ENCODE data around the gene PAFAH1B1. TPM values are rescaled to one million over a fixed set of nuclear protein-coding genes. Genes with fewer than 3 reads are reported as not detected.
A peak's percentile ranks its signal among the peaks of the same experiment; 100 is the strongest.

The PAFAH1B1 gene
- total RNA-seq, 5 donors from 2014 or later (not counting 1 experiment from before 2014, with no cell fraction given) = 113 to 133 (median 122) TPM

- H3K4me3 ChIP-seq (ENCODE audit: control insufficient read depth in 1 of 2, extremely low read depth in 1 of 2, low read length in 1 of 2) = no peak overlapping the region
- Mint-ChIP-seq H3K9me3 (no peaks in the 10 kb centered on the region), H3K27ac (peak overlapping the region; percentile 79 to 85), H3K4me3 (peak overlapping the region; percentile 81 to 85 (median 85)), H3K36me3 (no peaks in the 10 kb centered on the region), H3K4me1 (peaks cover 42 to 47% (median 46%) of the 10 kb centered on the region in 3 donors), H3K27me3 (no peaks in the 10 kb centered on the region)
- peaks cover 10 to 60% of the 10 kb centered on the region in 2 experiments for H3K4me1 ChIP-seq (ENCODE audit: control insufficient read depth in 1 of 2, extremely low read depth in 1 of 2, insufficient read depth in 2 of 2, low read length in 2 of 2)
- DNase-seq (no peak), ATAC-seq (replicated peaks in 1 of 4) (no peak)
- no peak overlapping the region for H3K27ac ChIP-seq (ENCODE audit: low read length)
- peaks cover 0 to 2% of the 10 kb centered on the region in 2 donors for H3K36me3 ChIP-seq (ENCODE audit: control insufficient read depth in 2 of 2, extremely low read depth in 1 of 2, insufficient read depth in 1 of 2, low read length in 1 of 2)
- CTCF ChIA-PET = no interaction called here
- no peaks in the 10 kb centered on the region for H3K9me3 ChIP-seq
- 75% methylated on average over 10 of the region's 10 CpGs for WGBS (ENCODE audit: insufficient coverage)
- H3K27me3 ChIP-seq (replicated peaks in 1 of 2; ENCODE audit: control insufficient read depth in 2 of 2, extremely low read depth in 1 of 2, insufficient read depth in 2 of 2, low read length in 1 of 2) = peaks cover 0 to 2% of the 10 kb centered on the region in 2 experiments
- POLR2A ChIA-PET = no interaction called here
Observed at GRCh38 chr17:2709183-2709661, 115.8 kb downstream of the PAFAH1B1 start.

GRCh38 chr17:2710071-2710802 is 116.8 kb downstream of the PAFAH1B1 start:
- no peak for ATAC-seq (replicated peaks in 1 of 4)
- H3K27me3 ChIP-seq (replicated peaks in 1 of 2; ENCODE audit: control insufficient read depth in 2 of 2, extremely low read depth in 1 of 2, insufficient read depth in 2 of 2, low read length in 1 of 2) = peaks cover 0 to 2% of the 10 kb centered on the region in 2 experiments
- DNase-seq = no peak
- WGBS (ENCODE audit: insufficient coverage) = 43% methylated on average over 9 of the region's 16 CpGs
- no peak overlapping the region for H3K27ac ChIP-seq (ENCODE audit: low read length)
- Mint-ChIP-seq H3K4me1 (peaks cover 41 to 46% (median 44%) of the 10 kb centered on the region in 3 donors), H3K4me3 (peak overlapping the region; percentile 81 to 85 (median 85)), H3K36me3 (no peaks in the 10 kb centered on the region), H3K27me3 (no peaks in the 10 kb centered on the region), H3K27ac (peak overlapping the region; percentile 79 to 85), H3K9me3 (no peaks in the 10 kb centered on the region)
- ChIA-PET POLR2A (interaction anchor here in 1 of 2 donors (0.6 kb wide), 1 partner anchor 105 kb away, joined by 3 read pairs; no protein-coding TSS in a partner anchor), CTCF (no interaction called here)
- peaks cover 0 to 2% of the 10 kb centered on the region in 2 donors for H3K36me3 ChIP-seq (ENCODE audit: control insufficient read depth in 2 of 2, extremely low read depth in 1 of 2, insufficient read depth in 1 of 2, low read length in 1 of 2)
- peak overlapping the region; percentile 67 to 68 for H3K4me3 ChIP-seq (ENCODE audit: control insufficient read depth in 1 of 2, extremely low read depth in 1 of 2, low read length in 1 of 2)
- no peaks in the 10 kb centered on the region for H3K9me3 ChIP-seq
- H3K4me1 ChIP-seq (ENCODE audit: control insufficient read depth in 1 of 2, extremely low read depth in 1 of 2, insufficient read depth in 2 of 2, low read length in 2 of 2) = peaks cover 10 to 60% of the 10 kb centered on the region in 2 experiments

DNA sequence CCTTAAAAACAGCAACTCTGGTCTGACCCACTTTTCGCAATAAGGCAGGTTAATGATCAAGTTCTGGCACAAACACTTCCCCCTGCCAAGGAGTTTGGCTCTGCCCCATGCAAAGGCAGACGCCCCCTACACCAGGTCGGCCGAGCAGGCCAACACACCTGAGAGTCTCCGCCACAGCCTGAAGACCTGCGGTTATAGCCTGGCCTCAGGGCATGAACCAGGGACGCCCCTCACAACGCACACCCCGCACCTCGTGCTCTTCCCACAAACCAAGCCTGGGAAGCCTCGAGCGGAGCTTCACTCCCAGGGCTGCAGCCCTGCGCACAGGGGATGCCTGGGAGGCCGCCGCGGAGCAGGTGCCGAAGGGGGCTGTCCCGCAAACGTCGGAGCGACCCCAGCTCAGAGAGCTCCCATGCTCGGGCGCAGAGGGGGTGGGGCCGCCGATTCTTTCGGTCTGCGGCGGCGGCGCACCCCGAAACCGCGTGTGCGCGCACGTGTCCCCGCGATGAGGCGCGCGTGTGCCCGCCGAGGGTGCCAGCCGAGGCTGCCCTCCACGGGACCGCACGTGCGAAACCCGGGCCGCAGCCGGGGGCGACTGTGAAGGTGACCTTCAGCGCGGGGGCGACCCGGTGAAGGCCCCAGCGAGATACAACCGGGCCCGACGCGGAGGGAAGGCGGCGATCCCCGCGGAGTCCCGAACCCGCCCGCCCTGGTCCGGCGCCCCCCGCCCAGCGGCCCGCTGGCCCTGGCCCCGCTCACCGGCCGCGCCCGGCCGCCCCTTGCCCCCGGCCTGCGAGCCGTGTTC is 117.6 kb downstream of the PAFAH1B1 start:
- peaks cover 35 to 42% (median 40%) of the 10 kb centered on the region in 3 donors for H3K4me1 Mint-ChIP-seq
- under 1% methylated on average over 82 of the region's 82 CpGs for WGBS (ENCODE audit: insufficient coverage)
- peak overlapping the region; percentile 67 to 68 for H3K4me3 ChIP-seq (ENCODE audit: control insufficient read depth in 1 of 2, extremely low read depth in 1 of 2, low read length in 1 of 2)

GRCh38 chr17:2711608-2712299 is 118.3 kb downstream of the PAFAH1B1 start, which contains the start of gene CLUH:
Gene CLUH (minus strand): TSS chr17:2711764. CDS start chr17:2711661, 103 bp downstream.
- Histone ChIP-seq H3K9me3 (no peaks in the 10 kb centered on the region), H3K27ac (ENCODE audit: low read length) (peak within 1 kb of the TSS; percentile 54), H3K4me3 (ENCODE audit: control insufficient read depth in 1 of 2, extremely low read depth in 1 of 2, low read length in 1 of 2) (peak within 1 kb of the TSS; percentile 68 to 70), H3K27me3 (replicated peaks in 1 of 2; ENCODE audit: control insufficient read depth in 2 of 2, extremely low read depth in 1 of 2, insufficient read depth in 2 of 2, low read length in 1 of 2) (peaks cover 0 to 2% of the 10 kb centered on the region in 2 experiments), H3K4me1 (ENCODE audit: control insufficient read depth in 1 of 2, extremely low read depth in 1 of 2, insufficient read depth in 2 of 2, low read length in 2 of 2) (peaks cover 10 to 54% of the 10 kb centered on the region in 2 experiments), H3K36me3 (ENCODE audit: control insufficient read depth in 2 of 2, extremely low read depth in 1 of 2, insufficient read depth in 1 of 2, low read length in 1 of 2) (no peaks in the 10 kb centered on the region)
- POLR2A ChIA-PET = no interaction called here
- Mint-ChIP-seq H3K9me3 (no peaks in the 10 kb centered on the region), H3K4me3 (peak within 1 kb of the TSS; percentile 82 to 85 (median 85)), H3K36me3 (no peaks in the 10 kb centered on the region), H3K4me1 (peaks cover 35 to 37% (median 36%) of the 10 kb centered on the region in 3 donors), H3K27me3 (no peaks in the 10 kb centered on the region), H3K27ac (peak within 1 kb of the TSS; percentile 80 to 88)
- CTCF ChIA-PET = no interaction called here
- peak; percentile 88 to 98 (median 93) for DNase-seq
- peak; percentile 91 to 95 (median 92) for ATAC-seq (replicated peaks in 1 of 4)
- under 1% methylated on average over 70 of the region's 76 CpGs for WGBS (ENCODE audit: insufficient coverage)

More for the DNA sequence above, 117.6 kb downstream of the PAFAH1B1 start:
- no peaks in the 10 kb centered on the region for H3K9me3 Mint-ChIP-seq
- peak in 13 of 35 experiments; percentile 13 to 59 (median 25) for DNase-seq
- peak overlapping the region; percentile 81 to 85 (median 85) for H3K4me3 Mint-ChIP-seq
- Histone ChIP-seq H3K4me1 (ENCODE audit: control insufficient read depth in 1 of 2, extremely low read depth in 1 of 2, insufficient read depth in 2 of 2, low read length in 2 of 2) (peaks cover 10 to 60% of the 10 kb centered on the region in 2 experiments), H3K36me3 (ENCODE audit: control insufficient read depth in 2 of 2, extremely low read depth in 1 of 2, insufficient read depth in 1 of 2, low read length in 1 of 2) (peaks cover 0 to 2% of the 10 kb centered on the region in 2 donors), H3K9me3 (no peaks in the 10 kb centered on the region), H3K27me3 (replicated peaks in 1 of 2; ENCODE audit: control insufficient read depth in 2 of 2, extremely low read depth in 1 of 2, insufficient read depth in 2 of 2, low read length in 1 of 2) (peaks cover 0 to 2% of the 10 kb centered on the region in 2 experiments), H3K27ac (ENCODE audit: low read length) (no peak overlapping the region)
- H3K27me3 Mint-ChIP-seq = no peaks in the 10 kb centered on the region
- ATAC-seq (replicated peaks in 1 of 4) = peak; percentile 13 to 39 (median 32)
- POLR2A ChIA-PET = interaction anchor here in 1 of 2 donors (0.6 kb wide), 1 partner anchor 104 kb away, joined by 3 read pairs; no protein-coding TSS in a partner anchor
- CTCF ChIA-PET = no interaction called here
- H3K27ac Mint-ChIP-seq = peak overlapping the region in 1 of 2 donors; percentile 79
- no peaks in the 10 kb centered on the region for H3K36me3 Mint-ChIP-seq

DNA sequence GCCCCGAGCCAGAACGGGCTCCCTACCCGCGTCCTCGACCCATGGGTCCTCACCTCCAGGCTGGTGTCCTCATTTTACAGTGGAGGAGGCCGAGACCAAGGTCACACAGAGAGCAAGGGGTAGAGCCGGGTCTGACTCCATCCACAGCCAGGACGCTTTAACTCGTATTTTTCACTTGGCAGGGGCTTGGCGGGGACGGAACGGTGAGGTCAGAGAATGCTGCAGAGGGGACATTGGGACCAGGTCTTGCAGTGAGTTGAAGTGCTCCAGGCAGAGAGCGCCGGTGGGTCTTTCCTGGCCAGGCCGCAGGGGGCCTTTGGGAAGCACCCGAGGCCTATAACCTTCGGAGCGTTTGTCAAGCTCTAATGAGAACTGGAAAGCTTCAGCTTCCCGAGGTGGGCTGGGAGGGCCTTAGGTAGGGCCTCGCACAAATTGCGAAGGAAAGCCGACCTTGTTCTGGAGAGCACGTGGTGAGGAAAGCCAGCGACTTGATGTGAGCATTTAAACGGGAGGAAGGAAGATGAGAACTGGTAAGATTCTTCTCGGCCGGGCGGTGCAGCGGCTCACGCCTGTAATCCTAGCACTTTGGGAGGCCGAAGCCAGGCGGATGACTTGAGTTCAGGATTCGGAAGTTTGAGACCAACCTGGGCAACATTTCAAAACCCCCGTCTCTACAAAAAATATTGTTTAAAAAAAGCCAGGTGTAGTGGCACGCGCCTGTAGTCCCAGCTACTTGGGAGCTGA is 119.0 kb downstream of the PAFAH1B1 start:
- H3K27ac Mint-ChIP-seq = peak overlapping the region; percentile 80 to 88
- no peaks in the 10 kb centered on the region for H3K9me3 ChIP-seq
- H3K9me3 Mint-ChIP-seq = no peaks in the 10 kb centered on the region
- no peak for ATAC-seq (replicated peaks in 1 of 4)
- H3K27ac ChIP-seq (ENCODE audit: low read length) = peak overlapping the region; percentile 54
- WGBS (ENCODE audit: insufficient coverage) = 84% methylated on average over 35 of the region's 36 CpGs
- H3K4me1 Mint-ChIP-seq = peaks cover 35 to 37% (median 36%) of the 10 kb centered on the region in 3 donors
- H3K4me3 ChIP-seq (ENCODE audit: control insufficient read depth in 1 of 2, extremely low read depth in 1 of 2, low read length in 1 of 2) = peak overlapping the region; percentile 67 to 70
- no peak for DNase-seq
- ChIA-PET CTCF (no interaction called here), POLR2A (interaction anchor here in 1 of 2 donors (0.6 kb wide), 1 partner anchor 260 kb away, joined by 5 read pairs; no protein-coding TSS in a partner anchor)
- peak overlapping the region; percentile 82 to 85 (median 83) for H3K4me3 Mint-ChIP-seq
- peaks cover 0 to 2% of the 10 kb centered on the region in 2 experiments for H3K27me3 ChIP-seq (replicated peaks in 1 of 2; ENCODE audit: control insufficient read depth in 2 of 2, extremely low read depth in 1 of 2, insufficient read depth in 2 of 2, low read length in 1 of 2)
- H3K4me1 ChIP-seq (ENCODE audit: control insufficient read depth in 1 of 2, extremely low read depth in 1 of 2, insufficient read depth in 2 of 2, low read length in 2 of 2) = peaks cover 10 to 47% of the 10 kb centered on the region in 2 experiments
- no peaks in the 10 kb centered on the region for H3K36me3 ChIP-seq (ENCODE audit: control insufficient read depth in 2 of 2, extremely low read depth in 1 of 2, insufficient read depth in 1 of 2, low read length in 1 of 2)
- H3K27me3 Mint-ChIP-seq = no peaks in the 10 kb centered on the region
- no peaks in the 10 kb centered on the region for H3K36me3 Mint-ChIP-seq

Data from T-cell (primary cell).